GM21717 (cell line): Measurements from ENCODE around the gene STOX2.
"Not testable (repeated sequence)": the region's sequence is repeated elsewhere in the genome, so short reads cannot be mapped to it uniquely, and the experiment has no call there.

Experiments
- ATAC-seq: cut with Tn5 transposase; IDR thresholded peaks from one replicate; pipeline ENCODE4 v1.9.1; 2021; ENCODE audit warnings: mild to moderate bottlenecking, moderate library complexity; ENCODE audit not compliant: unreplicated experiment

The STOX2 gene

DNA sequence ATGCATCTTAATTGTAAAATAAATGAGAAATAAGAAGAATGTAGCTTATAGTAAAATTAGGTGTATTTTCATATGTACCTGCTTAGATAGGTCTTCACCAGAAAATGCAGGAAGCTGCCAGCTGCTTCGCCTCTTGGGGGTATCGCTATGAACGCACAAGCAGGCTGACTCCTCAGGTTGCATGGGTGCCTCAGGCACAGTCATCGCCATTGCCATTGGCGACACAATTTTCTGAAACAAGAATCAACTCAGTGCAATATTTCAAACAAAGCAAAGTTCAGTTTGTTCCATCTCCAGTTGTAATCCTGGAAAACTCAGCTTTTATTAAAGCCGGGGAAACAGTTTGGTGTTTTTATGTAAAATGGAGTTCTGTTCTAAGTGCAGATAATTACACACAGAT, 29.7 kb downstream of the STOX2 start:
- ATAC-seq = no peak

DNA sequence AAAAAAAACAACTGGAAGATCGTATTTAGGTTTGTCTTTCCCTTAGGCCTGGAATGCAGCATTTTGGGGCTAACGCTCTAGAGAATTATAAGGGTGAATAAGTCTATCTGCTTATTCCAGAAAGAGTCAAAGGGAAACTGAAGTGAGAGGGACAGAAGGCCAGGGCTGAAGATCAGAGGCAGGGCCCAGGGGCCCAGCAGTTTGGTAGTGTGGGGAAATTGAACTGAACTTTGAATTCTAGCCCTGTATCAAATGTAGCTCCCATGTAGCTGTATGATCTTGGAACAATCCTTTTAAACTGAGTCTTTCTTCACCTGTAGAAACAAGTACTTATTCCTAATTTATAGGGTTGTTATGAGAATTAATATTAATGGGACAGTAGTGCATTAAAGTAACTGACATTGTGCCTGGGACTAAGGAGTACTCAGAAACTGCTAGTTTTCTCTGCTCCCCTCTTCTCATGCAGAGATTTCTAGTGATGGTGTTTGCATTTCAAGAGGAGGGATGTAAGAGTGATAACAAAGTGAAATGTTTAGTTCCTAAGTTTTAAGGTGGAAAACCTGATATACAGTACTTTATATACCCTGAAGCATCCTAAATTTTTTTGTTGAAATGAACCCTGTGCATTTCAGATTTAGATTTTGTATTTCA, 30.4 kb downstream of the STOX2 start:
- ATAC-seq = no peak

DNA sequence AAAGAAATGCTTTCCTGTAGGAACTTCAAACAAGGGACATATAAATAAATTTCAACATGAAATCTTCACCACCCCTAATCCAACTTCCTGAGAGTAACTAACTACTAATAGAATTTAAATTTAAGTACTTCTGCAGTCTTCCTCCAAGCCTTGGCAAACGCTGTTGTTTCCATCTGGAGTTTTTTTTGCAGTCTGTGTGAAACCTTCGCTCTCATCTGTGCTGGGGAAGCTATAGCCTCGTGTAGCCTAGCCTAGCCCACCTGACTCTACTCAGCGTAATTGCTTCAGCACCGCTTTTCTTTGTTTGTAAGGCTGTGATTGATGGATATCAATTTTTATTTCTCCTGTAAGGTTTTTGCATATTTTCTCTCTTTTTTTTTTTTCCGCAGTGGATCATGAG, 30.9 kb downstream of the STOX2 start:
- ATAC-seq = no peak

DNA sequence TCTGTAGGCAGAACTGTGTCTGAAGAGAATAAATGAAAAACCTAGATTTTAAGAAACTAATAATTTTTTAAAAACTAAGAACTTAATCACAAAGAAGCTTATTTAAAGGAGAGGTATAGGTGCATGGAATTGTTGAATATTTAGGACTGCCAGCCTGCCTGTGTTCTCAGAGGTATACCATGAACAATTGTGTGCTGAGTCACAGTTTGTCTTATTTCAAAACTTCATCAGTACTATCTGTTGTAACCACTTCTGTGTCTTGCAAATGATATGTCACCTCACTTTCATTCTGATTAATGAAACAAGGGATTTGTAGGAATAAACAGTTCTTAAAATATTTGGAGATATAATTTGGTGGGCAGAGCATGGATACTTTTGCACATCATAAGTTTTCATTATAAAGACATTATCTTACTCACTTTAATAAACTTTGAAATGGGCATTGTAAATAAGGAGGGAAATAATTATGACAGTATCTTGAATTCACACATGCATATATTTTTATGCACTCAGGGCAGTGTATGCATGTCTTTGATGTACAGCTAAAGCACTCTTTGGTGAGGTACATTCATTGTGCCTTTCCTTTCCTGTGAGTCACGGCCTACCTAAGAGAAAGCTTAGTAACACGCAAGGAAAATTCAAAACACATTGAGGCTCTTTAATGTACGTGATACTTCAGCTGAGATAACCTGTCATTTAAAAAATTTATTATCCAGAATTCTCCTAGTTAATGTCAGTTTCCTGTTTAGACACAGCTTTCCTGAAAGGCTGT, 31.7 kb downstream of the STOX2 start:
- no peak for ATAC-seq

DNA sequence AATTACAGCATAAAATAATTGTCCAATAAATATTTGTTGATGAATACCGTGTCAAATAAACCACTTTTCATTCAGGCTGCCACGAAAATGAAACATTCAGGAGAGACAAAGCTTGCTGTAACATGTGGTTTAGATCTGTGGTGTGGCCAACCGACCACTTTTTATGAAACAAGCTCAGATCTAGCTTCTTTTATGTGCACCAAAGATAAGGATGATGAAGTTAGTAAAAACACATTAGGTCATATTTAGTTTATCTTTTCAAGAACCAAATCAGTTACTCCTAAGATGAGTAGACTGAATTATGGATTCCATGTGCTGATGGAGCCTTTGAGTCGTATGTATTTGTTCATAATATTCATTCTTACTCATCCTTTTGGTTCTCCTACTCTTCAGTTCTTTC, 35.8 kb downstream of the STOX2 start:
- ATAC-seq = no peak

DNA sequence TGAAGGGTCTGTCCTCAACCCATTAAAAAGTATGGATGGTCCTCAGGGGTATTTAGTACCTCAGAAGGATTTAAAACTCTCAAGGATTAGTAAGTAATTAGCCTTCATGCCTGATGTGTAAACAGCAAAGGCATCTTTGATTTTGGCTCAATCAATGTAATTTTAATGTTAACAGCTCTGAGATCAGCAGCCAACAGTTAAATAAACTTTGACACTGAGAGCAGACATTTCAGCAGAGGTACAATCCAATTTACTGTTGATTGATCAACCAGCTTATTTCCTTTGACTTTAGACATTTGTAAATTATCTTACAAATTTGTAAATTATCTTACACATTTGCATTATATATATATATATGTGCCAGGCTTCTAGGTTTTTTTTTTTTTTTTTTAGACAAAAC, 36.9 kb downstream of the STOX2 start:
- ATAC-seq = no peak

DNA sequence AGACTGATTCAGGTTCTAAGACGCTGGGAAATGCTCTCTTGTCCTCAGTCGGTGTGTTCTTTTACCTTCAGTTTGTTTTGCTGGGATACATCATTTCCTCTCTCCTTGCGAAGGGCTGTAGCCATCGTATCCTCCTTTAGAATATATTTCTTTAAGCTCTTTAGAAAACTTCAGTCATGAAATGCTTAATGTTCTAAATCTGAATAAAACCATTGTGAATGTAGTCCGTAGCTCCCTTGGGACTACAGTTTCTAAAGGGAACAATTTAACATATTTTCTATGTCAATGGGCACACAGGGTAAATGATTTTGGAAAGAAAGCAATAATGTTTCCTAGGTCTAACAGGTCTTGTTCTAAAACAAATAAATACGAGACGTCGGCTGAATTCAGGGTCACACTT, 40.6 kb downstream of the STOX2 start:
- ATAC-seq = no peak

DNA sequence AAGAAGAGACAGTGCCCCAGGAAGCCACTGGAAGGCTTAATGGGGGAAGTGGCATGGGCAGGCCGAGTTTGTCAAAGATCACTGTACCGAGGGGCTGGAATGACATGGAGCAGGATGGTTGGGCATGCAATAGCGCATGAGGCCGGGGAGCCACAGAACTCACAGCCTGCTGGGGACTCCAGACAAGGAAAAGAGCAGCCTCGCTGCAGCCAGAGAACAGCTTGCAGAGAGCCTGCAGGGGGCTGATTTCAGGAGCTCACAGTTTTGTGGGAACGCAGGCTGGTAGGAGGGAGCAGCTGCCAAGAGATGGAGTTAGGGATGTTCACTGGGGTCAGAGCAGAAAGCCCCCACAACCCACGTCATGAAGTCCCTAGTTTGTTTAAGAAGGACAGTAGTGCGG, 45.4 kb downstream of the STOX2 start:
- ATAC-seq = no peak

DNA sequence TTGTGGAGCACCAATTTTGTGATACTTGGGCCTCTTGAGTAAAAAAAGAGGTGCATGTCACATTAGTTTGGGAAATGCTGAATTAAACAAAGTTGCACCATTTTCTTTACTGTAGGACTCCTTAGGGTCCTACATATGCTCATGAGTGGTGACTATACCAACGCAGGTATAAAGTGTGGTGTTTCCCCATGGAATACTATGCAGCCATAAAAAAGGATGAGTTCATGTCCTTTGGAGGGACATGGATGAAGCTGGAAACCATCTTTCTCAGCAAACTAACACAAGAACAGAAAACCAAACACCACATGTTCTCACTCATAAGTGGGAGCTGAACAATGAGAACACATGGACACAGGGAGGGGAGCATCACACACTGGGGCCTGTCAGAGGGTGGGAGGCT, 47.5 kb downstream of the STOX2 start:
- not testable (repeated sequence) for ATAC-seq

DNA sequence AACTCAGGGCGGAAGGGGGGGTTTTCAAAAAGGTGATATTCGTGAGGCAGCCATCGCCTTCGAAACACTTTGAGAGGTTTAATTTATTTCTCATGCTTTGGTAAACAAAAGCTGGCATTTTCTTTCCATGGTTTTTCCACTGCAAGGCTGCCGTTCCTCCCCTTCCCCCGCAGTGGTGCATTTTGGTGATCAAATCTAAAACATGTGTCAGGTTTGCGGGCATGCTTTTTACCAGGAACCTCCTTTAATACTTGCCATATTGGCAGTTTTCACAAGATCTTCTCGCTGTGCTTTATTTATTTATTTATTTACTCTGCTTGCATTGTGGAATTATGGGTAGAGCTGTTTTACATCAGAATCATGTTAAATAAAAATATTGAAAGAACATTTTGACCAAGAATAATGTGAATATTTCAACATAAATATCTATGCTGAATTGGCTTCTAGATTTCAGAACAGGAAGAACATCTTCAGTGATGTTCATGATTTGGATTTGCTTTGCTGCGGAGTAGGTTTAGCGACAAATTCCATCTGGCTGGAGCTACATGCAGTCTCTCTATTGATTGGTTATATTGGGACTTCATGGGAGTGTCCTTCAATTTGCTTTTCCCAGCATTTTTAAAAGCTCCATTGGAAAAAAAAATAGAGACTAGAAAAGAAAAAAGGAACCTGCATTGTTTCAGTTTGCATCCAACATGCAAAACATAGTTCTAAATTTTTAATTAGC, 54.4 kb downstream of the STOX2 start:
- ATAC-seq = no peak

DNA sequence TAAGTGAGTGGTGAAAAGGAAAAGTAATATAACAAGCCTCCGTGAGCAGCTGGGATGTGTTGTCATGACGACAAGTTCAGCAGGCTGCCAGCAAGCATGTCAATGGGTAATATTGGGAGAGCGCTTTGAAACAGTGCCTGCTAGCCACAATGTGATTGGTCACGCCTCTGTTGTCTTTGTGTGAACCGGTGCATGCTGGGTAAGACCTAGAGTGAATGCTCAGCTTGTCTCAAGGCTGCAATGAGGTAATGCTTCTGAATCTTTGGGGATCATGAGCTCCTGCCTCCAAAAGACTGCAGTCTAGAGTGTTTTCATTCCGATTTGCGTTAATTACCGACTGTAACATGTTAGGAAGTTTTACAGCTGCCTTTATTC, 54.9 kb downstream of the STOX2 start:
- ATAC-seq = no peak

DNA sequence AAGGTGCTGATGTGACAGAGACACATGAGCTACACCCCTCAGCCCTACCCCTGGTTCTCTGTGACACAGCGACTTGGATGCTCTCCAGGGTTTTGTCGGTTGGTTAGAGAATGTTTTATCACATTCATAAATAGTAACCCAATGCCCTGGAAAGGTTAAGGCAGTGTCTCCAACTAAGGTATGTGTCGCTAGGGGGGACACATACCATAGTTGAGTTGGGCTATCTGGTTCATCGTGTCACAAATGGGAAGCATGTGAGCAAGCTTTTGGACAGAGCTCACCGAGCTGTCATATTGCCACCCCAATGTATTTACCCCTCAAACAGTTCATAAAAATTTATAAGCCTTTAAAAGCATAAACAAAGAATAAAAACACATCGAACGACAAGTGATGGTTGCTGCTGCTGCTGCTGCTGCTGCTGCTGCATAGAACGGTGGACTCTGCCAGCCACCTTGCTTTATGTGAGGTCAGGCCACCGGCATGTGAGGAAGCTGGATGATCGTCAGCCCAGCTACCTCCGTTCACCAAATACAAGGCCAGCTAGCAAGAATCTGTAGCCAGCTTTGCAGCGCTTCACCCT, 55.9 kb downstream of the STOX2 start:
- no peak for ATAC-seq

DNA sequence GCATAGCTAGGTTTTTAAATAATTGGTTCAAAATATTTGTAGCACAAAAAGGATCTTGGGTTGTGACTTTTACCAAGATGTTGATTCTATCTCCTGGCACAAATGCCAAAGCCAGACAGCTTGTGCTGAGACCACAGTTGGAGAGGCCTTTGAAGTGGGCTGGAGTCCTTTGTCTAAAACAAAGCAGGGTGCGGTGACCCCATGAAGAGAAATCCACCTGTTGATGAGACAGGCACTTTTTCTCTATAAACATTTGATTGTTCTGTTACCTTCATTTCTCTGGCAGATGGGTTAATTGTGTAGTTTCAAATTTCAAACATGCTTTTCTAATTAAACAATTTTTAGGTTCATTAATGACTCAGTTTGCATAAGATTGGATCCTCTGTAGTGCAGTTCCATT, 56.7 kb downstream of the STOX2 start:
- ATAC-seq = no peak

DNA sequence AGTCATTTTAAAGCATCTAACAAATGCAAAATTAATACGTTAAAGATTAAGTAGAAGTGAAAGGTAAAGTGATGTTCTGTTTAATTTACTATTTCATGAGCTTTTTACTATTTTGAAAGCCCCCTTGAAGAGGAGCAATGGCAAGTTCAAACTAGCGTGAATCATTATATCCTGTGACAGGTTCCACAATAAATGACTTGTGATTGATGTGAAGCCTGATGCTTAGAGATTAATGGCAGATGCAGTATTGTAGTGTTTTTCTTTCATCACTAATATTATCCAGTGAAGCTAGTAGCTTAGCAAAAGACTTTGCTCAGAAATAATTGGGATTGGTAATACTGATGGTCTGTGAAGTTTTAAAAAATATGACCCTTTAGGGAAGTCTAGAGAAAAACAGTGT, 57.3 kb downstream of the STOX2 start:
- ATAC-seq = no peak

DNA sequence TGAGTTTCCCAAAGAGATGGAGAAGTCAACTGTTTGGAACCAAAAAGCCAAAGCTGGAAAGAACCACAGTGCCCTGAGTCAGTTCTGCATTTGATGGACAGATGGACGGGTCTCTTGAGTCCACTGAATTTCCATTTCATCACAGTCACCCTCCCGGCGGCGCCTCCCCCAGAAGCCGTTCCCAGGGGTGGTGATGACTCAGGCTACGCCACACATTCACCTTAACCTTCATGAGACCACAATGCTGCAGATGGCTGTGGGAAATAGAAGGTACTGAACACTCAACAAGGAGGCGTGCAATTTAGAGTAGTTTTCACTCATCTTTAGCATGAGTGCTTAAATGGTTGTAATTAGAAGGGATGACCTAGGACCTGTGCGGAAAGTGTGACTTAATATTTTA, 61.3 kb downstream of the STOX2 start:
- ATAC-seq = no peak

DNA sequence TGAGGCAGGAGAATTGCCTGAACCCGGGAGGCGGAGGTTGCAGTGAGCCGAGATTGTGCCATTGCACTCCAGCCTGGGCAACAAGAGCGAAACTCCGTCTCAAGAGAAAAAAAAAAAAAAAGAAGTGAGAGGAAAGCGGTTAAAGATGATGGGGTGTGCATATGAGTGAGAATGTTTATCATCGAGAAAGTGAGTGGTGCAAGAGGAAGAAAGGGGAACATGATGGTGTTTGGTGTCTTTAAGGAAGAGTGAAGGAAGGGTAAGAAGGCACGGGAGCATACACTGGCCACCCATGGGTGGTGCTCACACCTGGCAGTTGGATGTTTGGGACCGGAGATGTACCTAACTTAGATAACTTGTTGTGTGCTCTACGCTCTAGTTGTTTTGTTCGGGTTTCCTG, 62.2 kb downstream of the STOX2 start:
- ATAC-seq = no peak

DNA sequence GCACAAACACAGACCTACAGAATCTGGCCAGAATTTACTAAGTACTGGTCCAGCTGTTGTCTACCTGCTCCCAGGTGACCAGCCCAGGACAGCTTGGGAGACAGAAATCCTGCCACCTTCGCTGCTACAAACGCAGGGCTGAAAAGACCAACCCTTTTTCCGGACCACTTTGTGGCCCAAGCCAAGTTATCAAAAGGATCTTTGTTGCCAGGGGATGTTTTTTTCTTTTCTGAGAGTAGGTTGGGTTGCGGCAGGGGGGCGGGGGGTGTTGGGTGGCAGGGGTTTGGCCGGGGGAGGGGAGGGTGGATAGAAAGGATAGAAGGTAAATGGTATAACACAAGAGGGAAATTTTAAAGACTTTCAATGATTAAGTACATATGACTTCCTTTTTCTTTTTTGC, 63.4 kb downstream of the STOX2 start:
- no peak for ATAC-seq

DNA sequence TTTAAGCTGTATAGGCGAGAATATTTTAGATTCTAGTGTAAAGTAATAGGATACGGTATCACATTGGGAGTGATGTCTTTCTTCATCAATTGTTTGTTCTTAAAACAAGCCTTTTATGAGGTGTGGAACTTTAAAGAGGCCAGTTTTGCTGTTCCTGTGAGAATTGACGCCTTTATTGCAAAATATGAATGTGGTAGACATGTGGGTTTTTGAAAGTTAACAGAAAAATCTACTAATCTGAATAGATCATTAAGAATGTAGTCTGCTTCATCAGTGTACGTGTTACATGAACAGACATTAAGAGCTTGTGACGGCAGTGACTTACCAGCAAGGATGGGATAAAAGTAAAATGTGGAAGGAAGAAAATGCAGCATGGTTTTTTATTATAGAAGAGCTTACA, 63.8 kb downstream of the STOX2 start:
- ATAC-seq = no peak

DNA sequence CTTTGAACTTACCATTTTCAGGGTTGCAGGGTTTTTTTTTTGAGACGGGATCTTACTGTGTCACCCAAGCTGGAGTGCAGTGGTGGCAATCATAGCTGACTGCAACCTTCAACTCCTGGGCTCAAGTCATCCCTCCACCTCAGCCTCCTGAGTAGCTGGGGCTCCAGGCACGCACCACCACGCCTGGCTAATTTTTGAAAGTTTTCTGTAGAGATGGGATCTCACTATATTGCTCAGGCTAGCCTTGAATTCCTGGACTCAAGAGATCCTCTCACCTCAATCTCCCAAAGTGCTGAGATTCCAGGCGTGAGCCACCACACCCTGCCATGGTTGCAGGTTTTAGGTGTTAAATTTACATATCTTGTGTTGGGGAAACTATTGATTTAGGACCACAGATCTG, 64.5 kb downstream of the STOX2 start:
- ATAC-seq = no peak

DNA sequence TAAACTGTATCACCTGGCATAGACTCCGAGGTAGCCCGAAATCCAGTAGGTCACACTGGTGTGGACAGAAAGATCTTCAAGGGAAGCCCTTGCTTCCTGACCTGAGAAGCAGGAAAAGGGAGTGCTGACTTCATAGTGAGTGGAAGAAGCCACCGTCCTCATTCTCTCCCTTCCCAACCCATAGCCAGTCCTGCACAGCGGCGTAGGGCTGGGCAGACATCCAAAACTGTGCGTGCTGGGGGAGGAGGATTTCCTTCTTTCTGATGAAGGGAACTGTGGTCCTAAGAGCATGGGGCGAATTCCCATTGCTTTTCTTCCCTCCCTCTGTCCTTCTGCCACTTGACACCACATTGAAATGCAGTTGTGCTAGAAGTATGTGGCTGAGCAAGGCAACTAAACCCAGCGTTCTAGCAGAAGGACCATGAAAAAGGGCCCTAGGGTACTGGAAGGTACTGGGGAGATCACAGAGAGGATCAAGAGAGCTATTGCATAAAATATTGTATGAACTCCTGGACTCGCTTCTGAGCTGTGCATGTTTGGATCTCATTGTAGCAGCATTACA, 66.9 kb downstream of the STOX2 start:
- ATAC-seq = no peak

DNA sequence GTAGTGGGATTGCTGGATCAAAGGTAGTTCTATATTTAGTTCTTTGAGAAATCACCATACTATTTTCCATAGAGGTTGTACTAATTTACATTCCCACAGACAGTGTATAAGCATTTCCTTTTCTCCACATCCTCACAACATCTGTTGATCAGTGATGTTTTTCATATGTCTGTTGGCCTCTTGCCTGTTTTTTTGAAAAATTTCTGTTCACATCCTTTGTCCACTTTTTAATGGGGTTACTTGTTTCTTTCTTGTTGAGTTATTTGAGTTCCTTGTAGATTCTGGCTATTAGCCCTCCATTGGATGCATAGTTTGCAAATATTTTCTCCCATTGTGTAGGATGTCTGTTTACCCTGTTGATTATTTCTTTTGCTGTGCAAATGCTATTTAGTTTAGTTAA, 72.6 kb downstream of the STOX2 start:
- ATAC-seq = no peak

DNA sequence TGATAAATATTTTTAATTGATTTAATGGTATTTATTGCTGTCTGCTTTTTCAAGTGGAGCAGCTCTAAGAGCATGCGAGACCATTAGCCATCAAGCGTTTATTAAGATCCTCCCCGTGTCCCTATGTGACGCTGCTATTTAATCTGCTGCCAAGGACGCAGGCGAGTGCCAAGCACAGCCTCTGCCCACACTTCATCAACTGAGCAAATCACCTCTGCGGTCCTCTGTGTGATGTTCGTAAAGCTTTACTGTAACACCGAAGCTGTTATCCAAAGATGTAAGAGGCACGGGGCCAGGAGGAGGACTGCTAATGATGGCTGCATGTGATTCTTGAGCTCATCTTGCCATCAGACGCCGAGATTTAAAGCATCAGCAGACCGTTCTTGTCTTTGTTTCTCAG, 79.5 kb downstream of the STOX2 start:
- ATAC-seq = no peak
